ENCODE measurements around the gene CALN1.

GRCh38 chr7:72244826-72245398 lies 167.2 kb downstream of the CALN1 start:
- TF ChIP-seq, protein P1, sequence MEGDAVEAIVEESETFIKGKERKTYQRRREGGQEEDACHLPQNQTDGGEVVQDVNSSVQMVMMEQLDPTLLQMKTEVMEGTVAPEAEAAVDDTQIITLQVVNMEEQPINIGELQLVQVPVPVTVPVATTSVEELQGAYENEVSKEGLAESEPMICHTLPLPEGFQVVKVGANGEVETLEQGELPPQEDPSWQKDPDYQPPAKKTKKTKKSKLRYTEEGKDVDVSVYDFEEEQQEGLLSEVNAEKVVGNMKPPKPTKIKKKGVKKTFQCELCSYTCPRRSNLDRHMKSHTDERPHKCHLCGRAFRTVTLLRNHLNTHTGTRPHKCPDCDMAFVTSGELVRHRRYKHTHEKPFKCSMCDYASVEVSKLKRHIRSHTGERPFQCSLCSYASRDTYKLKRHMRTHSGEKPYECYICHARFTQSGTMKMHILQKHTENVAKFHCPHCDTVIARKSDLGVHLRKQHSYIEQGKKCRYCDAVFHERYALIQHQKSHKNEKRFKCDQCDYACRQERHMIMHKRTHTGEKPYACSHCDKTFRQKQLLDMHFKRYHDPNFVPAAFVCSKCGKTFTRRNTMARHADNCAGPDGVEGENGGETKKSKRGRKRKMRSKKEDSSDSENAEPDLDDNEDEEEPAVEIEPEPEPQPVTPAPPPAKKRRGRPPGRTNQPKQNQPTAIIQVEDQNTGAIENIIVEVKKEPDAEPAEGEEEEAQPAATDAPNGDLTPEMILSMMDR (conservative IDR thresholded peaks at IDR 0.05): no peak
- no peak for TF ChIP-seq ZFX (IDR thresholded peaks at IDR 0.05)
